Measurements from ENCODE around the gene SPPL2B. TPM values are rescaled to one million over a fixed set of nuclear protein-coding genes. Genes with fewer than 3 reads are reported as not detected.

The SPPL2B gene
- total RNA-seq, 4 donors from 2014 or later: 46.8 to 97.6 (median 59.6) TPM

GRCh38 chr19:2360833-2361232 lies 32.3 kb downstream of the SPPL2B start:
- peaks cover 13% of the 10 kb centered on the region for H3K4me1 ChIP-seq
- WGBS: 57% methylated on average over 10 of the region's 11 CpGs
- TF ChIP-seq POLR2AphosphoS5 (IDR thresholded peaks at IDR 0.05): no peak
- no peak for TF ChIP-seq CTCF (IDR thresholded peaks at IDR 0.05)
- TF ChIP-seq POLR2A (IDR thresholded peaks at IDR 0.05): no peak
- no peak for TF ChIP-seq EP300 (IDR thresholded peaks at IDR 0.05)
- no peak overlapping the region for H3K27ac ChIP-seq
- no peaks in the 10 kb centered on the region for H3K36me3 ChIP-seq
- no peak for DNase-seq (ENCODE audit: low spot score in 2 of 2)
- H3K4me3 ChIP-seq: no peak overlapping the region
- H3K27me3 ChIP-seq: peaks cover 55% of the 10 kb centered on the region
- no peaks in the 10 kb centered on the region for H3K9me3 ChIP-seq

- no peak for DNase-seq (ENCODE audit: low spot score in 2 of 2)
These were observed 33.0 kb downstream of the SPPL2B start for GRCh38 chr19:2361246-2362045.

GRCh38 chr19:2362046-2362969 lies 33.8 kb downstream of the SPPL2B start:
- WGBS: 93% methylated on average over 11 of the region's 11 CpGs
- Histone ChIP-seq H3K27ac (no peak overlapping the region), H3K27me3 (peaks cover 55% of the 10 kb centered on the region), H3K9me3 (no peaks in the 10 kb centered on the region), H3K4me1 (peaks cover 13% of the 10 kb centered on the region), H3K4me3 (no peak overlapping the region), H3K36me3 (no peaks in the 10 kb centered on the region)
- TF ChIP-seq CTCF (IDR thresholded peaks at IDR 0.05): no peak
- TF ChIP-seq EP300 (IDR thresholded peaks at IDR 0.05): no peak
- no peak for TF ChIP-seq POLR2AphosphoS5 (IDR thresholded peaks at IDR 0.05)
- no peak for TF ChIP-seq POLR2A (IDR thresholded peaks at IDR 0.05)
- no peak for DNase-seq (ENCODE audit: low spot score in 2 of 2)

More at GRCh38 chr19:2361246-2362045, 33.0 kb downstream of the SPPL2B start:
- H3K36me3 ChIP-seq: no peaks in the 10 kb centered on the region
- no peaks in the 10 kb centered on the region for H3K9me3 ChIP-seq
- WGBS: 38% methylated on average over 16 of the region's 24 CpGs
- H3K4me3 ChIP-seq: no peak overlapping the region
- peaks cover 55% of the 10 kb centered on the region for H3K27me3 ChIP-seq
- no peak overlapping the region for H3K27ac ChIP-seq
- H3K4me1 ChIP-seq: peaks cover 13% of the 10 kb centered on the region
- TF ChIP-seq CTCF (IDR thresholded peaks at IDR 0.05): no peak
- no peak for TF ChIP-seq POLR2AphosphoS5 (IDR thresholded peaks at IDR 0.05)
- no peak for TF ChIP-seq POLR2A (IDR thresholded peaks at IDR 0.05)

- 78% methylated on average over 15 of the region's 15 CpGs for WGBS
- Histone ChIP-seq H3K4me3 (no peak overlapping the region), H3K9me3 (no peaks in the 10 kb centered on the region), H3K4me1 (peaks cover 13% of the 10 kb centered on the region), H3K36me3 (no peaks in the 10 kb centered on the region), H3K27ac (no peak overlapping the region), H3K27me3 (peaks cover 55% of the 10 kb centered on the region)
- DNase-seq (ENCODE audit: low spot score in 2 of 2): no peak
- TF ChIP-seq POLR2AphosphoS5 (IDR thresholded peaks at IDR 0.05): no peak
- TF ChIP-seq EP300 (IDR thresholded peaks at IDR 0.05): no peak
- no peak for TF ChIP-seq CTCF (IDR thresholded peaks at IDR 0.05)
- TF ChIP-seq POLR2A (IDR thresholded peaks at IDR 0.05): no peak
These were observed 34.5 kb downstream of the SPPL2B start for GRCh38 chr19:2362970-2363300.

GRCh38 chr19:2363419-2363818 lies 34.9 kb downstream of the SPPL2B start:
- Histone ChIP-seq H3K4me3 (no peak overlapping the region), H3K4me1 (peaks cover 13% of the 10 kb centered on the region), H3K27me3 (peaks cover 55% of the 10 kb centered on the region), H3K9me3 (no peaks in the 10 kb centered on the region), H3K36me3 (no peaks in the 10 kb centered on the region), H3K27ac (no peak overlapping the region)
- DNase-seq (ENCODE audit: low spot score in 2 of 2): no peak
- 65% methylated on average over 17 of the region's 17 CpGs for WGBS
- TF ChIP-seq EP300 (IDR thresholded peaks at IDR 0.05): no peak
- TF ChIP-seq CTCF (IDR thresholded peaks at IDR 0.05): no peak
- no peak for TF ChIP-seq POLR2A (IDR thresholded peaks at IDR 0.05)
- TF ChIP-seq POLR2AphosphoS5 (IDR thresholded peaks at IDR 0.05): no peak

Measured in suprapubic skin (tissue), 4 donors.